Ishikawa (cell line): ENCODE data around the gene STC2.

Source experiments
- EP300 ChIP-seq: IDR thresholded peaks from 2 replicates; pipeline ENCODE4 v1.6.1; 2012; ENCODE audit warnings: borderline replicate concordance
- TCF12 ChIP-seq: IDR thresholded peaks from 2 replicates; pipeline ENCODE4 v1.6.1; 2012; ENCODE audit warnings: low read depth
- YY1 ChIP-seq: IDR thresholded peaks from 2 replicates; pipeline ENCODE4 v1.6.1; 2012; ENCODE audit warnings: low read depth
- TF ChIP-seq, protein P1 (sequence below): IDR thresholded peaks from 2 replicates; pipeline ENCODE4 v1.6.1; 2012; ENCODE audit warnings: low read depth, mild to moderate bottlenecking

DNA sequence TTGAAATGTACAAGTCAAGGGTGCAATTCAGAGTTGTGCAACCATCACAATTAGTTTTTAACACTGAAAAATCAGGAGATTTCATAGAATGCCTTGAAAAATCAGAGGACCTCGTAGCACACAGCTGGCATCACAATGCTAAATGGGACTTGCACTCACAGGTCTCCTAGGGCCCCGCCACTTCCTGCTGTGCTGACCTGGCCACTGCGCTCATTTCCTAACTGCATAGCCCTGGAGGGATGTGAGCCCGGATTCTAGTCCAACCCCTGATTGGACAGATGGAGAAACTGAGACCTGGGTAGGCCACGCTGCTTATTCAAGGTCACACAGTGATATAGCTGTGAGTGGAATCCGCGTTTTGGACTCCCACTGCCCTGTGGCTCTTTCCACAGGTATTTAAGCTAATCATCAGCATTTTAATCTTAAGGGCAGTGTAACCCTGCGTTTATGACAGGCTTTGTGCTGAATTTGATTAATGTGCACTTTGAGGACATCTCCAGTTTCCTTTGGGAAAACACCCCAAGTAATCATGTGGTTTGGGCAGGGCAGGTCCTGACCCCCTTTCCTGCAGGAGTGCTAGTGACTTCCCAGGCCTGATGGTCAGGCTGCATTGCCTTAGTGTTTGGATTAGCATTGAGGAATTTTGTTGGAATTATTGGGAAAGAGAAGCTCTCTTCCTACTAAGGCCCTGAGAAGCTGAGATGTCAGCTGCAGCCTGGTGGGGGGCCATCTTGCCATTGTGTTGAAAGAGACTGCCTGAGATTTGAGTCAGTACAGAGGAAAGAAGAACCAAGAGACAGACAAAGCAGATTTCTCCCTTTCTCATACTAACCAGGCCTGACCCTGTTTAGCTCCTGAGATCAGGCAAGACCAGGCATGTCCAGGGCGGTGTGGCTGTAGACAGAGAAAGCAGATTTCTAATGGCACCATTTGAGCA, 36.2 kb downstream of the STC2 start:
- TF ChIP-seq TCF12 (no peak), EP300 (no peak), YY1 (no peak)
- TF ChIP-seq, protein P1, sequence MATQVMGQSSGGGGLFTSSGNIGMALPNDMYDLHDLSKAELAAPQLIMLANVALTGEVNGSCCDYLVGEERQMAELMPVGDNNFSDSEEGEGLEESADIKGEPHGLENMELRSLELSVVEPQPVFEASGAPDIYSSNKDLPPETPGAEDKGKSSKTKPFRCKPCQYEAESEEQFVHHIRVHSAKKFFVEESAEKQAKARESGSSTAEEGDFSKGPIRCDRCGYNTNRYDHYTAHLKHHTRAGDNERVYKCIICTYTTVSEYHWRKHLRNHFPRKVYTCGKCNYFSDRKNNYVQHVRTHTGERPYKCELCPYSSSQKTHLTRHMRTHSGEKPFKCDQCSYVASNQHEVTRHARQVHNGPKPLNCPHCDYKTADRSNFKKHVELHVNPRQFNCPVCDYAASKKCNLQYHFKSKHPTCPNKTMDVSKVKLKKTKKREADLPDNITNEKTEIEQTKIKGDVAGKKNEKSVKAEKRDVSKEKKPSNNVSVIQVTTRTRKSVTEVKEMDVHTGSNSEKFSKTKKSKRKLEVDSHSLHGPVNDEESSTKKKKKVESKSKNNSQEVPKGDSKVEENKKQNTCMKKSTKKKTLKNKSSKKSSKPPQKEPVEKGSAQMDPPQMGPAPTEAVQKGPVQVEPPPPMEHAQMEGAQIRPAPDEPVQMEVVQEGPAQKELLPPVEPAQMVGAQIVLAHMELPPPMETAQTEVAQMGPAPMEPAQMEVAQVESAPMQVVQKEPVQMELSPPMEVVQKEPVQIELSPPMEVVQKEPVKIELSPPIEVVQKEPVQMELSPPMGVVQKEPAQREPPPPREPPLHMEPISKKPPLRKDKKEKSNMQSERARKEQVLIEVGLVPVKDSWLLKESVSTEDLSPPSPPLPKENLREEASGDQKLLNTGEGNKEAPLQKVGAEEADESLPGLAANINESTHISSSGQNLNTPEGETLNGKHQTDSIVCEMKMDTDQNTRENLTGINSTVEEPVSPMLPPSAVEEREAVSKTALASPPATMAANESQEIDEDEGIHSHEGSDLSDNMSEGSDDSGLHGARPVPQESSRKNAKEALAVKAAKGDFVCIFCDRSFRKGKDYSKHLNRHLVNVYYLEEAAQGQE, result no peak
